ENCODE measurements around the gene NET1.

- TF ChIP-seq YY1 (IDR thresholded peaks at IDR 0.05; ENCODE audit: insufficient read depth, insufficient read length) (no peak), ZNF274 (IDR thresholded peaks at IDR 0.05; ENCODE audit: low read depth, low read length) (no peak), SUZ12 (IDR thresholded peaks at IDR 0.05; ENCODE audit: extremely low read depth, insufficient read depth, insufficient read length) (no peak)
These were observed 94.6 kb downstream of the NET1 start for GRCh38 chr10:5506751-5507648.

Data from NT2/D1 (cell line).